GM20431 (cell line): ENCODE data around the gene TLR10.
"Not testable (repeated sequence)": the region's sequence is repeated elsewhere in the genome, so short reads cannot be mapped to it uniquely, and the experiment has no call there.

Source experiments
- in situ Hi-C: fragments of 300-500 bp; cut with MseI, MboI; formaldehyde crosslinking; loops from one replicate; pipeline ENCODE4 v1.15.0; 2020; ENCODE audit warnings: low sequenced_read_pairs; ENCODE audit not compliant: unreplicated experiment

Gene TLR10

GRCh38 chr4:38782452-38783108, at the start of gene TLR10:
Gene TLR10 (minus strand): TSS chr4:38782990. CDS start chr4:38775590, 7,400 bp downstream.
- in situ Hi-C loops, result no loop called here

GRCh38 chr4:38832206-38832605, 49.4 kb upstream of the TLR10 start:
- in situ Hi-C loops, result no loop called here

GRCh38 chr4:38831653-38832052, 48.9 kb upstream of the TLR10 start:
- in situ Hi-C loops, result no loop called here

- in situ Hi-C loops, result no loop called here
These were observed 46.4 kb upstream of the TLR10 start for GRCh38 chr4:38829237-38829636.

- in situ Hi-C loops, result no loop called here
These were observed 41.0 kb upstream of the TLR10 start for GRCh38 chr4:38823766-38824165.

GRCh38 chr4:38822748-38823303, 40.0 kb upstream of the TLR10 start:
- in situ Hi-C loops, result no loop called here

GRCh38 chr4:38821739-38822138, 38.9 kb upstream of the TLR10 start:
- in situ Hi-C loops, result no loop called here

- in situ Hi-C loops, result no loop called here
These were observed 37.7 kb upstream of the TLR10 start for GRCh38 chr4:38820329-38821061.

GRCh38 chr4:38819569-38819968, 36.8 kb upstream of the TLR10 start:
- in situ Hi-C loops, result no loop called here

GRCh38 chr4:38818441-38818976, 35.7 kb upstream of the TLR10 start:
- in situ Hi-C loops, result no loop called here

- in situ Hi-C loops, result no loop called here
These were observed 33.3 kb upstream of the TLR10 start for GRCh38 chr4:38815885-38816782.

GRCh38 chr4:38814386-38814785, 31.6 kb upstream of the TLR10 start:
- in situ Hi-C loops, result no loop called here

GRCh38 chr4:38811297-38811696, 28.5 kb upstream of the TLR10 start:
- in situ Hi-C loops, result no loop called here

GRCh38 chr4:38807462-38807861, 24.7 kb upstream of the TLR10 start:
- in situ Hi-C loops, result not testable (repeated sequence)

GRCh38 chr4:38806251-38806650, 23.5 kb upstream of the TLR10 start:
- in situ Hi-C loops, result not testable (repeated sequence)

- in situ Hi-C loops, result no loop called here
These were observed 22.8 kb upstream of the TLR10 start for GRCh38 chr4:38805530-38806145.

- in situ Hi-C loops, result no loop called here
These were observed 22.0 kb upstream of the TLR10 start, which contains the start of gene TLR1 for GRCh38 chr4:38804654-38805295. Gene TLR1 (minus strand): TSS chr4:38804791. CDS start chr4:38798831, 5,960 bp downstream.

- in situ Hi-C loops, result no loop called here
These were observed 21.3 kb upstream of the TLR10 start for GRCh38 chr4:38803833-38804653.
